GM18868 (cell line): ENCODE data around the gene GPR153.

Source experiments
- ATAC-seq: cut with Tn5 transposase; IDR thresholded peaks from one replicate; pipeline ENCODE4 v1.9.1; 2021; ENCODE audit warnings: mild to moderate bottlenecking, moderate library complexity; ENCODE audit not compliant: unreplicated experiment

The GPR153 gene

DNA sequence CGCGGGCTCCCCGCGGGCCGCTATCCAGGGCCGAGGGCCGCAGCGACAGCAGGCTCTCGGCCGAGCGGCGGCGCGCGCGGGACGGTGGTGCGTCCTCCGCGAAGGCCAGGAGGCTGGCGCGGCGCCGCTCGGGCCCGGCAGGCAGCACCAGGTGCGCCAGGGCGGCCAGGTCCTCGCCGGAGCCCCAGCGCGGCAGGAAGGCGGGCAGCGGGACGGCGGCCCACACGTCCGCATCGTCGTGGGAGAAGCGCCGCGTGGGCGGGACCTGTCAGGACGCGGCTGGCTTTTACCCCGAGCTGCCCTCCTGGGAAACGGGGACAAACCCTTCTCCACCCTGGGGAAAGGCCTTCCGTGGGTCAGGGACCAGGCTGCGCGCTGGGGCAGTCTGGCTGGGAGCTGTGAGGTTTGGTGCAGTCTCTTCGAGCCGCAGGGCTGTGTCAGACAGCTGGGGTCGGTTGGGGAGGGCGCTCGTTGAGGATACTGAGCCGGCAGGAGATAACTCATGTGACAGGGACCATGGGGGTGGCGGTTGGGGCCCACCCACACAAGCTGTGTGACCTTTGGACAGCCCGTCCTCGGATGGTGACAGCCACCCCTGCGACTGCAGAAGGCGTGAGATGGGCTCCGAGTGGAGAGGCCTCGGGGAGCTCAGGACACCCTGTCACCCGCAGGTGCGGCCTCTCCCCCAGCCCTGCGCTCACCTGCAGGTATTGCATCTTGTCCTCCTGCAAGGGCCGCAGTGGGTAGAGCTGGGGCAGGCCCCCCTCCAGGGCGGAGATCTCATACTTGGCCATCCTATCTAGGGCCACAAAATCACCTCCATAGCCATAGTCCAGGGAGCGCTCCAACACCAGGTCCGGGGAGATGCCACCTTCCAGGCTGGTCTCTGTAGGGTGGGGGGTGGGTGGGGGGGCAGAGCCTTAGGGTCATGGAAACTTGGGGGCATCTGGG is 10.9 kb downstream of the GPR153 start:
- ATAC-seq = no peak

DNA sequence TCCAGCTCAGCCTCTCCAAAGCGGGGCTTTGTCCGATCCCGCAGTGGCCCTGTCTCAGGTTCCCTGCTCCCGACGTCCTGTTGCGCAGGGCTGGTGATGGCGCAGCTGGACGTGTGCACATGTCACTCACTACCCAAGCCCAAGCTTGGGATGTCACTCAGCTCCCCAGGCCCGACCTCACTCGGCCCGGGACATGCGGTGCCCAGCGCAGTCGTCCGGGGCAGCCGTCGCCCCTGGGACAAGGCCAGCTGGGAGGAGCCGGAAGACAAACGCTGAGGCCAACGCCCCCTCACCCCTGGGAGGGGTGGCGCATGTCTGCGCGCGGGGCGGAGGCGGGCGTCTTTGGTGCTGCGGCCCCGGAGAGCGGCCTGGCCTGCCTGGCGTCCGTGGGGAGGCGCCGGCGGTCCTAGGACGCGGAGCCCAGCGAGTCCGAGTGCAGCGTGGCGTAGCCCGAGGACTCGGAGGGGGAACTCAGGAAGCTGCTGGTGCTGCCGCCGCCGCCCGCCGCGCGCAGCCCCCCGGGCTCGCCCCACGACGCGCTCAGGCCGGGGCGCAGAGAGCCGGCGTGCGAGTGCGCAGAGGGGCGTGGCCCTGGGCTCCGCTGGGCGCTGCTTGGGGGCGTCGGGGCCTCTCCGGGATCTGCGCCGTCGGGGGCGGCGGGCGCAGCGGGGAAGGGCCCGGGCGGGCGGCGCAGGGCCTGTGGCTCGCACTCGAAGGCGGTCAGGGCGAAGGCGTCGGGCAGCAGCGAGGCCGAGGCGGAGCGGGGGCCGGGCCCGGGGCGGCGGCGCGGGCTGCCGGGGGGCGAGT is 11.8 kb downstream of the GPR153 start:
- ATAC-seq = no peak

DNA sequence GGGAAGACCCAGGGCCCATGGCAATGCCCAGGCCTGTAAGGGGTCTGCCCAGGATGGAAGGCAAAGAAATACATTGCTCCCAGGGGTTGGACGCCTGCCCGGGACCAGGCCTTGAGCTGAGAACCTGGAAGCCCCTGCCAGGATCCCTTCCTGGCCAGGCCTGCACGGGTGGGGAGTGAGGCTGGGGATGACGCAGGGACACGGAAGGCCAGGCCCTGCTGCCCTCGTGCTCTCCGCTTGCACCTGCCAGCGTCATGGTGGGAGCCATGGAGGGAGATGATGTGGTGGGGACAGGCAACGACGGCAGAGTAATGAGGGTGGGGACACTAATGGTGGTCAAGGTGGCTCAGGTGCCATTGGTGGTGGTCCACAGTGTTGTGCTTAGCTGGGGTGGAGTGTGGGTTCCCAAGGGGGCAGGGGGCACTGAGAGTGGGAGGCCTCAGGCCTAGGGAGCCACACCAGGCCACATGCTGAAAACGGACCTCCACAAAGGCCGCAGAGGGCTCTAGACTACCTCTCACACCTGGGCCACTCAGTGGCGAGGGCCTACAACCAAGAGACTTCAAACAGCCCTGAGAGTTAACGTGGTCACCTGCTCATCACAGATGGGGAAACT is 12.6 kb downstream of the GPR153 start:
- no peak for ATAC-seq

DNA sequence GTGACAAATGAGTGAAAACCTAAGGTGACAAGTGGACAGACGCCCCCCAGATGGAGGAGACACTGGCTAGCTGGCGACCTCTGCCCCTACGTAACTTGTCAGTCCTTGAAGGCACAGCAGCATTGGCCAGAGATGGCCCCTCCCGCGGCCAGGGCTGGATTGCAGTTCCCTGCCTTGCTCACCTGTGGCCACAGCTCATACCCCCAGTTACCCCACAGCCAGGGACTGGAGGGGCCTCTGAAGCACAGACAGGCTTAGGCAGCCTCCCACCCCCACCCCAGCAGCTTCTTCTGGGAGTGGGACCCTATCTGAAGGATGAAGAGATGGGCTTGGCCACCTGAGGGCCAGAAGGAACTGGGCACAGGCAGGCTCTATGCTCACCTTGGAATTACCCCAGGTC is 13.2 kb downstream of the GPR153 start:
- no peak for ATAC-seq

DNA sequence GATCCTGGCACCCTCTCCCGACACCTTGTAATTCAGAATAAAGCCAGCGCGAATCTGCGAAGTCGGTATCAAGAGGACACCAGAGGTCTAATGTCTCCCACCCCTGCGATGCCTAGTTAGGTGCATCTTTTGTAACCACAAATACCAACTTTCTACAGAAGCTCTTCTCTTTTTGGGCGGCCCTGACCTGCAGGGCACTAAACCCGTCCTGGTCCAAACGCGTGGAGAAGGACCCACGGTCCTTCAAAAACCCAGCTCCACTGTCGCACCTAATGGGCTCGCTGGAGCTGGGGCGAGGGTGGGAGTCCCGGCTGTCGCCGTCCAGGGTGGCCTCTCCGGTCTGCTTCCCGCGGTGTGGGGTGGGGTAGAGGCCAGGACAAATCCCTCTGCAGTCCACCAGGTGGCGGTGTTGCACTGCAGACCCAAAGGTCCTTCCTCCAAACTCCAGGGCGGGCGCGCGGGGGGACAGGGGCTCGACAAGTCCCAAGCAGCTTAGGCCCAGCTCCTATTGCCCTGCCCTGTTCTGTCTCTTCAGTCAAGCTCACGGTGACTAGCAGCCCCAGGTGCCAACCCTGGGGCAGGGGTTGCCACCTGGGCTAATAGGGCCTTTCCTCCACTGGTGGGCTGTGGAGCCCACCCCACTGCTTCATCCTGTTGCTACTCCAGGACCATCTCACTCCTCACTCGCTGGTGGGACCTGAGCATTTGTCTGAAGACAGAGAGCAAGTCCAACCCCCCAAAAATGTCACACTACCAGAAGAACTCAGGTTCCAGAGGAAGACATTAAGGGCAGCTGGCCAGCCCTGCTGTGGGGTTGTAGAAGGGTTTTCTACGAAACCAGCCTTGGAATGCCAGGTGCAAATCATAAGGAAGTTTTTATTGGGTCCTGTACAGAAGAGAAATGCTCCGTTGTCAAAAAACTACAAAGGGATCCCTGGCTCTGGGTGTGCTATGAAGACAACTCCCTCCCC is 14.1 kb downstream of the GPR153 start:
- no peak for ATAC-seq

DNA sequence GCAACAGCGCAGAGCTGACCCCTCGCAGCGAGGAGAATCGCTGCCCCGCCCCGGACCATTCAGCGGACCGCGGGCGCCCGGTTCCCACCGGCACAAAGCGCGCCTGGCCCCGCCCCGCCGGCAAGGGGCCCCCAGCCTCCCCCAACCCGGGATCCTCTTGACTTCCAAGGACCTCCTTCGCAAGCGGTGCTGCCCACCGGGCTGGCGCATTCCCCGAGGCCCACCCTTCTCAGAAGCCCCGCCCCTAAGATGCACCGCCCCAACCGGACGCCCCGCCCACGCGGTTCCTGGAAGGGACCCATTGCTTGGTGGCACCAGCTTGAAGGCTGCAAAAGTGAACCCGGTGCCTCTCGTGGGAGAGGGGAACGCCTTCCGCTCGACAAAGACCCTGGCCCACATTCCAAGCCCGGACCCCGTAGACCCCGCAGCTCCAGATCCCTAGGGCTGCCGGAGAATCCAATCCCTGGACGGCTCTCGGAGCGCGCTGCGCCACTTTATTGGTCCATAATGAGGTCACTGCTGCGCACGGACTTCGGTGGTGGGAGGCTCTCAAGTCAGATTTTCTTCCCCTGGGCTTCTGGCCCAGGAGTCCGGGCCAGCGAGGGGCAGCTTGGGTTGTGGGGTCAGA is 14.9 kb downstream of the GPR153 start:
- ATAC-seq = no peak

DNA sequence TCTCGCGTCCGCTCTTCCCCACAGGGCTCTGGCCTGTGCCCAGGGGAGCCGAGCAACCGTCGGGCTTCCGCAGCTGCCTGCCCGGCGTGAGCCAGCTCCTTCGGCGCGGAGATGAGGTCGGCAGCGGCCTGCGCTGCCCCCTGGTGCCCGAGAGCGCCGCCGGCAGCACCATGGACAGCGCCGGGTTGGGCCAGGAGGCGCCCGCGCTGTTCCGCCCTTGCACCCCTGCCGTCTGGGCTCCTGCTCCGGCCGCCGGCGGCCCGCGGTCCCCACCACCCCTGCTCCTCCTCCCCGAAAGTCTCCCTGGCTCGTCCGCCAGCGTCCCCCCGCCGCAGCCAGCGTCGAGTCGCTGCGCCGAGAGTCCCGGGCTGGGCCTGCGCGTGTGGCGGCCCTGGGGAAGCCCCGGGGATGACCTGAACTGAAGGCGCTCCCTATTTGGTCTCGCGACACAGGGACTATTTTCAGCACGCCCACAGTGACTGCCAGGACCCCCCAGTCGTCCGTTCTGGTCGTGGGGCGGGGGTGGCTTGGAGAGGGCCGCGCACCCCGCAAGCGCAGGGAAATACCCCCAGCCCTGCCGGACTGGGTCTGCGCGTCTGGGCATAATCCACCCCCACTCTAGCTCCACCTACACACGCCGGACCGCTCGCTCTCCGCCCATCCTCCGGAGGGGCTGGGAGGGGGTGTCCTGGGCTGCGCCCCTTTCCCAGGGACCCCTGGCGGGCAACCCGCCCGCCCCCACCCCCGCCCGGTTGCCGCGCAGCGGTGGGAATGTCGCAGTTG is 15.6 kb downstream of the GPR153 start:
- no peak for ATAC-seq

DNA sequence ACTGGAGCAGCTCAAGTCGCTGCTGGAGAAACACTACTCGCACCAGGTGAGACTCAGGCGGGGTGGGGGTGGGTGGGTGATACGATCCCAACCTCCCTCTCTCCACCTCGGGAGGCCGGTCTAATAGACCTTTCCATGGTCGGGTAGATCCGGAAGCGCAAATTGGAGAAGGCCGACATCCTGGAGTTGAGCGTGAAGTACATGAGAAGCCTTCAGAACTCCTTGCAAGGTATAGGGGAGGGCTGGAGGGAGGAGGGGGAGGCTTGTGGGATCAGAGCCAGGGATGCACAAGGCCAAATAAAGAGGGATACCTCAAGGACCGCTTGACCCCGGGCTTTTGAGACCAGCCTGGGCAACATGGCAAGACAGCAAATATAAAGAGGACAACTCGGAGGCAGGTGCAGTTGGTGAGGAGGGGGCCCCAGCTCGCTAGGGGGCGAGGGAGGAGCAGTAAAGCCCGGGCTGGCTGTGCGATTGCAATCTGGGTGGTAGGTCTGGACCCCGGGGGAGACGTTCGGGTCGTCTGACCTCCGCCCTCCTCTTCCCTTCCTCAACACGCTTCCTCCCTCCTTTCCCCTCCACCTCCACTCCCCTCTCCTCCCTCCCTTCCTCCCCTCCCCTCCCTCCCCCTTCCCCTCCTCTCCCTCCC is 16.4 kb downstream of the GPR153 start:
- no peak for ATAC-seq

DNA sequence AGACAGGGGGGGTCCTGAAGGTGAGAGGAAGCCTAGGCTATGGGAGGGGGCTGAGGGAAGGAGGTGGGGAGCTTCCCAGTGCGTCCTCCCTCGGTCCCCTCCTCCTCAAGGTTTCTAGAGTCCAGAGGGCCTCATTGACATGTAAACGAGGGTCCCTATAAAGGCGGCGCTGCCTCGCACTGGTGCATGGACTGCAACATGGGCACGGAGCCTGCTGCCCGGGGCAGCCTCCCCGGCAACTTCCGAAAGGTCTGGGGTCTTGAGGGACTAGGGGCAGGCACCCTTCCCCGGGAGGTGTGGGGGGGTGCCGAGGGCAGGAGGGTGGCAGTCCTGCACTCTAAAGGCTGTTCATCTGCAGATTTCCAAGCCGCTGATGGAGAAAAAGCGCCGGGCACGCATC is 16.9 kb downstream of the GPR153 start, which contains the start of gene HES3:
TSS of gene HES3 (plus strand) at position 187 of the 400 bp plus-strand sequence. CDS start at position 374, 187 bp downstream.
- ATAC-seq = no peak

DNA sequence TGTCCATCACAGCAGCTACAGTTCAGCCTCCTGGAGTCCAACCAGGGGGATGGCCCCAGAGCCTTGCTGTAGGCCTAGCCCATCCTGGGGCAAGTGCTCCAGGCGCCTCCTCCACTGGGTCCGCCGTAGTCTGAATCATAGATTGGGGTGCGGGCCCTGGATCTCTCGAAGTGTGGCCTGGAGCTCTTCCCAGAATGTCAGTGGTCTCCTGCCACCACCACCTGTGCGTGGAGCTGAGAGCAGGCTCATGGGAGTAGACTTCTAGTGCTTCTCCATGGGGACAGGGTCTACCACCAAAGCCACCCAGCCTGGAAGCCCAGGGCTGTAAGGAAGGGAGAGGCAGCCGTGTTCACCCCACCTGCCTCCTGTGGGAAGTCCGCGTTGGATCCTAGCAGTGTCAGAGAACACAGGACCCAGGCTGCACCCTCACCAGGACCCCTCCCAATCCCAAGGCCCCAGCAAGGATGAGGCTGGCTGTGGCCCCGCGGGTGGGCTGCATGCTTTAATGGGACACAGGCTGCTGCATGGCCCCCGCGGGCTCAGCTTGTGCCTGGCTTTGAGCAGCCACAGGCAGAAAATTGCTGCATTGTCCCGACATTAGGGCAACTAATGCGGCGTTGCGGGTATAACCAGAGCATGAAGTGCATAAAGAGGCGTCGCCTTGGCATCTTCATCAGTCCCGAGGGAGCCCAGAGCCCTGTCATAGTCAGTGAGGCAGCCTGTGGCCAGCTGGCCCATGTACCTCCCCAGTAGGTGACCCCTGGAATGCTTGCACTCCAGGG is 17.7 kb downstream of the GPR153 start:
- ATAC-seq = no peak

DNA sequence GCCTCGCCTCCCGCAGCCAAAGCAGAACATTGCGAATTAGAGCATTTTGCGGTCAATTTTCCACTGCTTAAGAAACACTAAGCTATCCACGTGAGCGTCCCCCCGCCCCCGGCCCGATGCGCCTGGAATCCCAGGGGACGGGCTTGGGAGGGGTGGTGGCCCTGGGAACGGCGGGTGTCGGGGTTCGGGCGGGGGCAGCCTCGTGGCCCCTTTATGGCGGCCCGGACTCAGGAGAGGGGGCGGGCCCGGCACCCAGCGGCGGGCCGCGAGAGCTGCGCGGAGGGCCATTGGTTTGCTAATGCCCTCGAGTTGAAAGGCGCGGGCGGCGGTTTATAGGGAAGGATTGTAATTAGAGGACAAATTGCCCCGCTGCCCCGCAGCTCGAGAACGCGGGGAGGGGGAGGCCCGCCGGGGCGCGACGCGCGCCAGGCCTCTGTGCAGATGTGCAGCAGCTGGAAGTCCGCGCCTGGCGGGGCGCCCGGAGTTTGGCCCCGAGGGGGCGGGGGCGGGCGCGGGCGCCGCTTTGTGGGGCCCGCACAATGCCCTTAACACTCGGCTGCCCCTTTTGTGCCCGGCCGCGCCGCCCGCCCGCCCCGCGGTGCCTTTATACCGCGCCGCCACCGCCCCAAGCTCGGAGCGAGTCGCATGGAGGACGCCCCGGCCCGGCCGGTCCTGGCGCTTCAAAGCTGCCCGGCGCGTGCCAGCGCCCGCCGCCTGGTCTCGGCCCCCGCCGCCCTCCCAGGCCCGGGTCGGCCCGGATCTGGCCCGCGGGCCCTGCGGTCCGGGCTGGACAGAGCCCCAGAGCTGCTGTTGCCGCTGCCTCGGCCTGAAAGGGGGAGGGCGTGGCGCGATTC is 18.8 kb downstream of the GPR153 start:
- ATAC-seq = no peak

DNA sequence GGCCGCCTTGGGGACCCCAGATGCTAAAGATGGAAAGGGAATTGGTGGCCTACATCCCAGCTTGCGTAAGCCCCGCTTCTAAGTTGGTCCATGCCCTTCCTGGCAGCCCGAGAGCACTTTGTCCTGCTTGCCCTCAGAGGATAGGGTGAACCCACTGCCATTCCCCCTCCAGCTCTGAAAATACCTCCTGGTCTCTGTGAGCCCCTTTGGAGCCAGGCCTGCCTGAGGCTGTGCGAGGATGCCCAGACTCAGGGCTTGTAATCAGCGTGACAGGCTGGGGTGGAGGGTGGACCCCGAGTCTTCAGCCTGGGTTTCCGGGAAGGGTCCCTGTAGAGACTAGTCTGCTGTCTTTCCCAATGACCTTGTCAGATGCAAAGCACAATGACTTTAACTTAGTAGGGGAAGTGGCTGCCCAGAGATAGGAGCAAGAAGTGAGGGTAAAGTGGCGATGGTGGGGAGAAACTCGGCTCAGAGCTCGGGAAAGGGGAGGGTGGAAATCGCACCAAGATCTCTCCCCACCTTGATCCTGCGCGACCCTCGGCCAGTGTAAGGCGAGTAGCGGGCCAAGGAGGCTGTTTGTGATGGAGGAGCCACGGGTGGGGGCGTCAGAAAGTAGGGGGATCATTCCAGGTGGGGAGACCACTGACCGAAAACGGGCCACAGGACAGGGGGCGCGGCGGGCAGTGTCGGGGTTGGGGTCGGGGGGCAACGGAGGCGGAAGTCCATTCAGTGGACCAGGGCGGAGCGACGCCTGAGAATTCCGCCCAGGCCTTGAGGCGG is 19.6 kb downstream of the GPR153 start:
- ATAC-seq = no peak

DNA sequence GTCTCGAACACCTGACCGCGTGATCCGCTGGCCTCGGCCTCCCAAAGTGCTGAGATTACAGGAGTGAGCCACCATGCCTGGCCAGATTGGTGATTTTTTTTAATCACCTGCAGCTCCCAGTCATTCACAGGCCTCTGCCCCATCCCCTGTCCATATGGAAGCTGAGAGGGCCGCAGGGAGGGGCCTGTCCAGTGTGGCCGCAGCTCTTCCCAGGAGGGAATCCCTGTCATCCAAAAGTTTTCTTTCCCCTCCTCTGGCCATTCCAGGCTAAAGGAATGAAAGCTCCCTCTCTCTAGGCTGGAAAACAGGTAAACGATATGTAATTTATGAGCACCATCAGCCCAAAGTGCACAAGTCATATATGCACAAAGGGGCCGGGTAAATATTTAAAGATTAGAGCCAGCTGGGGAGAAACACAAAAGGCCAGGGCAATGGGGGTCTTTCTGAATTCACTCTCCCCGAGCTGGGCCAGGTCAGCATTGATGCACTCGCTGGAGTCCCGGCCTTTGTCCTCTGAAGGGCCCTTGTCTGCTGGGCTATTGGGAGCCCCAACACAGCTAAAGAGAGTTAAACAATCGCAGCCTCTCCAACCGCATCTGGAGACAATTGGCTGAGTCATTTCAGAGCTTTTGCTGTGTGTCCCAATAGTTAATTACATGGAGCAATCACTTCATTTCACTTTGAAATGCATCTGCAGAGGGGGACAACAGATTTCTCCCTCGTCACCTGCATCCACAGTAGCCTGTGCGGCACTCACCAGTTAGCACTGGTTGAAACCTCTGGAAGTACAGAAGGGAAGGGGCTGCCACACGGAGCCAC is 20.7 kb downstream of the GPR153 start:
- ATAC-seq = no peak

DNA sequence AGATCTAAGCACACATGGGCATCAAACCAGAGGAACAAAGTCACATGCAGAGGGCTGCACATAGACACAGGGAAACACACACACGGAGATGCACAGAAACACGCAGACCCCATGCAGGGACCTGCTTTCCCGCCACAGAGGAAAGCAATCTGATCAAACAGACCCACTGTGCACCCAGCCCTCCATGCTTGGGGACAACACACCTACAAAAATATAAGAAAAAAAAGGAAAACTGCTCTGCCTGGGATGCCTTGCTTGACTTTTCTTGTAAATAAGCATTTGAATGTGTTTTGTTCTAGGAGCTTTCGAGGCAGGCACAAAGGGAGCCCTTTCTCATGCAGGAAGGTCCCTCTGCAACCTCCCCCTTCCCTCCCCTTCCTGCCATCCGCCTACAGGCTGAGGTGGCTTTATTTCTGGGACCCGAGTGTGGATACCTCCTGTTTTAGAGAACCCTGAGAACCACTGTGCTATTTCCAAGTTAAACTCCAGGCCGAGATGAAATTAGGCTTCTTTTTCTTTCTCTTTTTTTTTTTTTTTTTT is 21.6 kb downstream of the GPR153 start:
- ATAC-seq = no peak

DNA sequence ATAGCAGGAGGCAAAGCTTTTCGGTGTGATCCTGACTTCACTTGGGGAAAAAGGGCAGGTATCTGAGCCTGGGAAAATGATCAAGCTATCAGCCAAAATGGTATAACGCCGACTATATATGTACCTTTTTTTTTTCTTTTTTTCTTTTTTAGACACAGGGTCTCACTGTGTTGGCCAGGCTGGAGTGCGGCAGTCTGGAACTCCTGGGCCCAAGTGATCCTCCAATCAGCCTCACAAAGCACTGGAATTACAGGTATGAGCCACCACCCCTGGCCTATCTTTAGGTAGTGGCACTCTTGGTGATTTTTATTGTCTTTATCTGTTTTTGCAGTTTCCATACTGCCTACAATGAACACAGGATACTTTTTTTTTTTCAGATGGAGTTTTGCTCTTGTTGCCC is 23.8 kb downstream of the GPR153 start:
- ATAC-seq = no peak
